RWPE1 (cell line): Measurements from ENCODE around the gene KRT8.
A peak's percentile ranks its signal among the peaks of the same experiment; 100 is the strongest.
"Not testable (repeated sequence)": the region's sequence is repeated elsewhere in the genome, so short reads cannot be mapped to it uniquely, and the experiment has no call there.

Source experiments
- CTCF ChIA-PET: fragments of 350-600 bp; sonication (Branson Sonifier 250); formaldehyde crosslinking; extraction: SDS; loops from one replicate; lab custom pipeline; 2021; lab: Yijun Ruan, JAX
- POLR2A ChIA-PET: fragments of 400-600 bp; formaldehyde crosslinking; extraction: SDS; loops from one replicate; lab custom pipeline; 2020; ENCODE audit warnings: antibody characterized with exemption; ENCODE audit not compliant: low non-redundant PET; lab: Yijun Ruan, JAX
- DNase-seq: peaks from one replicate; pipeline ENCODE4 v3.0.0; 2012; ENCODE audit warnings: low spot score
- H3K27ac ChIP-seq: fragments of 450-650 bp; 2 replicates; pipeline ENCODE4 v1.5.1; 2017
- TF ChIP-seq, protein P1 (sequence below): fragments of 450-650 bp; conservative IDR thresholded peaks from 2 replicates; pipeline ENCODE4 v1.5.1; 2017; ENCODE audit warnings: low read depth, mild to moderate bottlenecking

KRT8 gene

DNA sequence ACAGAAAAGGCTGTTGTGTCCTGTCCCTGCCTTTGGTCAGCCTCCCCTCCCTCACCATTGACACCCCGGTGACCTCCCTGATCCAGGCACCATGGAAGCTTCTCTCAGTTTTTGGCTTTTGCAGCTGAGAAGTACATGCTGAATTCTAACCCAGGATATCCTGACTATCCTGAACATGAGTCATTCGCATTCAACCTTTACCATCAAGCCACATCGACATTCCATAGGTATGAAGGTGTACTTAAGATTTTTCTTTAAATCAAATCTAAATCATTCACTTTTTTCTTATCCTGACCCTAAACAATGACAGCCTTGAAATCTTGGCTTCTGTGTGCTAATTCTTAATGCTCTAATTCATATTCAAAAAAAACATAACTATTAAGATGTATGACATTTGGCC is 47.4 kb downstream of the KRT8 start:
- POLR2A ChIA-PET: no interaction called here
- H3K27ac ChIP-seq: peak overlapping the region; percentile 24; the same call in 1 of the 2 replicates
- peak; percentile 83 for DNase-seq
- CTCF ChIA-PET: no interaction called here
- TF ChIP-seq, protein P1, sequence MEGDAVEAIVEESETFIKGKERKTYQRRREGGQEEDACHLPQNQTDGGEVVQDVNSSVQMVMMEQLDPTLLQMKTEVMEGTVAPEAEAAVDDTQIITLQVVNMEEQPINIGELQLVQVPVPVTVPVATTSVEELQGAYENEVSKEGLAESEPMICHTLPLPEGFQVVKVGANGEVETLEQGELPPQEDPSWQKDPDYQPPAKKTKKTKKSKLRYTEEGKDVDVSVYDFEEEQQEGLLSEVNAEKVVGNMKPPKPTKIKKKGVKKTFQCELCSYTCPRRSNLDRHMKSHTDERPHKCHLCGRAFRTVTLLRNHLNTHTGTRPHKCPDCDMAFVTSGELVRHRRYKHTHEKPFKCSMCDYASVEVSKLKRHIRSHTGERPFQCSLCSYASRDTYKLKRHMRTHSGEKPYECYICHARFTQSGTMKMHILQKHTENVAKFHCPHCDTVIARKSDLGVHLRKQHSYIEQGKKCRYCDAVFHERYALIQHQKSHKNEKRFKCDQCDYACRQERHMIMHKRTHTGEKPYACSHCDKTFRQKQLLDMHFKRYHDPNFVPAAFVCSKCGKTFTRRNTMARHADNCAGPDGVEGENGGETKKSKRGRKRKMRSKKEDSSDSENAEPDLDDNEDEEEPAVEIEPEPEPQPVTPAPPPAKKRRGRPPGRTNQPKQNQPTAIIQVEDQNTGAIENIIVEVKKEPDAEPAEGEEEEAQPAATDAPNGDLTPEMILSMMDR: no peak

DNA sequence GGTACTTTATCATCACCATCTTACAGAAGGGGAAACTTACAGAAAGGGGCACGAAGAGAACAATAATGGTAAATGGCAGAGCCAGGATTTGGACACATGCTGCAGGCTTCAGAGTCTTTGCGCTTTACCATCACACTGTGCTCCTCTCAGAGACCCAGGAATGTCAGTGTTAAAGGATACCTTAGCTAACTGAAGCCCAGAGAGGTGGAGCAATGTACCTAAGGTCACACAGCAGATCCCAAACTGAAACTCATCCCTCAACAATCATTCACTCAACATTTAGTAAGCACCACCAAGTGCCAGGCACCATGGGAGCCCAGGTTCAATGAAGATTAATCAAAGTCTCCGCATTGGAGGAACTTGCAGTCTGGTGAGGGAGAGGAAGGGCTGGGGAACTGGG is 48.1 kb downstream of the KRT8 start:
- DNase-seq: no peak
- no peak overlapping the region for H3K27ac ChIP-seq
- ChIA-PET POLR2A (no interaction called here), CTCF (no interaction called here)
- TF ChIP-seq, protein P1: no peak

DNA sequence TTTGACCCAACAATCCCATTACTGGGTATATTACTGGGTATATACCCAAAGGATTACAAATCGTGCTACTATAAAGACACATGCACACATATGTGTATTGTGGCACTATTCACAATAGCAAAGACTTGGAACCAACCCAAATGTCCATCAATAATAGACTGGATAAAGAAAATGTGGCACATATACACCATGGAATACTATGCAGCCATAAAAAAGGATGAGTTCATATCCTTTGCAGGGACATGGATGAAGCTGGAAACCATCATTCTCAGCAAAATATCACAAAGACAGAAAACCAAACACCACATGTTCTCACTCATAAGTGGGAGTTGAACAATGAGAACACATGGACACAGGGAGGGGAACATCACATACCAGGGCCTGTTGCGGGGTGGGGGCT is 48.8 kb downstream of the KRT8 start:
- H3K27ac ChIP-seq, DNase-seq, POLR2A ChIA-PET, CTCF ChIA-PET: not testable (repeated sequence)

DNA sequence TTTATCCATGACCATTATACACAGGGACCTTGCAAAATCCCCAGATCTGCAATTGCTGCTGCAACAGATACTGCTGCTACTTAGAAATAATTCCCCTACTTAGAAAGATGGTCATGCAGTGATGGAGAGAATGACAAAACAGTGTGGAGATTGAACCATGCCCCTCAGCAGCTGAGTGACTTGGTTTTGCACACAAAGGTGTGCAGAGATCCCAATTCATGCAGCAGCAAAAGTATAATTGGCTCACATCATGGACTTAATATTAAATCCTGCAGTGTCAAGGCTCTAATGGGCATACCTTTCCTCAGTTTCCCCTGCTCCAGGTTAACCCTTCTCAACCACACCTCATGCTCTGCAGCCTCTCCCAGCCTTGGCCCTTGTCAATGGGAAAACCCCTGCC is 53.1 kb downstream of the KRT8 start:
- H3K27ac ChIP-seq: no peak overlapping the region
- CTCF ChIA-PET: no interaction called here
- TF ChIP-seq, protein P1: no peak
- POLR2A ChIA-PET: no interaction called here
- no peak for DNase-seq

DNA sequence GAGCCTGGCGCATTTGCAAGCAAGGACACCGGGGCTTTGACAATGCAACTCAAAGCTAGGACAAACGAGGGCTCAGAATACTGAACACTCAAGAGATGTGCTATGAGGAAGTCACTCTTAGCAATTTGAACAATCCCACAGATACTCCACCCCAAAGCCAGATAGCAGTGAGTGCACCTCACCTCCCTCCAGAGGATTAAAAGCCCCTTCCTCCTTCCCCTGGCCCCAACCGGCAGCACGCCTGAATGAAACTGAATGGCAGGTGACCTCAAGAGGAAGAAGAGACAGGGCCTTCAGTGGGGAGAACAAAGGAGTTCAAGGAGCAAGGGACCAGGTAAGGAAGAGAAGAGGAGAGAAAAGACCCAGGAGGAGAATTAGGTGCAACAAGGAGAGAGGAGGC is 54.2 kb downstream of the KRT8 start:
- ChIA-PET CTCF (interaction anchor here (0.7 kb wide), 1 partner anchor 18 kb away, joined by 3 read pairs; no protein-coding TSS in a partner anchor), POLR2A (no interaction called here)
- no peak overlapping the region for H3K27ac ChIP-seq
- TF ChIP-seq, protein P1: no peak
- DNase-seq: no peak

DNA sequence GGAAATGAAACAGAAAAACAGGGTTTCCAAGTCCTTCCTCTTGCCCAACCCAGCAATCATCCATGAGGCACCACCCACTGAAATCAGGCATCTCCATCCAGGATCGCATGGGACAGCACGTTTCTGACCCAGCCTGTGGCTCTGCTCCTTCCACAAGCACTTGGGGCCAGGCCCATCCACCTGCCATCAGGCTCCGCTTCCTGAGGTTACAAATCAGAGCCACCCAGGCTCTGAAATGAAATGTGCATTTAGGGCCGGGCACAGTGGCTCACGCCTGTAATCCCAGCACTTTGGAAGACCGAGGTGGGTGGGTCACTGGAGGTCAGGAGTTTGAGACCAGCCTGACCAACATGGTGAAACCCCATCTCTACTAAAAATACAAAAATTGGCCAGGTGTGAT is 55.4 kb downstream of the KRT8 start:
- no peak overlapping the region for H3K27ac ChIP-seq
- DNase-seq: no peak
- ChIA-PET CTCF (no interaction called here), POLR2A (no interaction called here)
- TF ChIP-seq, protein P1: no peak

DNA sequence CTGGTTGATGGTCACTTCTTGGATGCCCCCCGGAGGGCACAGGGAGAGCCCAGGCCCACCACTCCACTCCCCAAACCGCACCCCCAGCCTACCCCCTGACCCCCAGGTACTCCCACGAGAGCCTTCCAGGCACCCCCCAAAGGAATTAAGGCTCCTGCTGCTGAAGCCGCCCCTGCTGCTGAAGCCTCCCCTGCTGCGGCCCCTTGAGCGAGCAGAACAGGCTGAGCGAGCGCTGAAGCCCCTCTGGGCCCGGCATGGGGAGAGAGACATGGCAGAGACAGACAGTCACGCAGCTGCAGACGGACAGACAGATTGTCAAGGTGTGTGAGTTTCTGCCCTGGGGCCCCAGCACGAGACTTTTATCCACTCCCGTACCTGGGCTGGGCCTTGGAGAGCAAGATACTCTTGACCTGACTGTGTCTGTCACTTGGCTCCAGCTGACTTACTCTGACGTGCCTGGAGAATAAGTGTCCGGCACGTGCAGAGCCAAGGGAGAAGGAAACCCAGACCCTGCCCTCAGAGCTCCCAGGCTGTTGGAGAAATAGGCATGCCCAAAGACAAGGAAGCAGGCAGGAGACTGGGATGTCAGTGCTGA is 56.1 kb downstream of the KRT8 start, which contains the start of gene KRT78:
Gene KRT78 (minus strand): TSS at position 334 of the 595 bp plus-strand sequence. CDS start 64 bp downstream, at position 270.
- TF ChIP-seq, protein P1: no peak
- H3K27ac ChIP-seq: peak within 1 kb of the TSS; percentile 52
- ChIA-PET CTCF (interaction anchor here (0.6 kb wide), 1 partner anchor 73 kb away, joined by 3 read pairs; no protein-coding TSS in a partner anchor), POLR2A (no interaction called here)
- DNase-seq: no peak
